Anterior cingulate cortex (tissue), 58 donors: ENCODE measurements around the gene UQCRHL.
A peak's percentile ranks its signal among the peaks of the same experiment; 100 is the strongest.
"Not testable (repeated sequence)": the region's sequence is repeated elsewhere in the genome, so short reads cannot be mapped to it uniquely, and the experiment has no call there.

ENCODE experiments used
- DNase-seq, 58 donors: peaks; one replicate each; lab custom pipeline; 2025; lab: John Stamatoyannopoulos, UW

The UQCRHL gene

GRCh38 chr1:15835741-15836510 lies 28.5 kb upstream of the UQCRHL start:
- DNase-seq: peak; percentile 89 to 100 (median 98)

- DNase-seq: no peak
Measured at GRCh38 chr1:15835205-15835740, 27.8 kb upstream of the UQCRHL start.

GRCh38 chr1:15834406-15835204 lies 27.2 kb upstream of the UQCRHL start:
- peak; percentile 46 to 91 (median 84) for DNase-seq

- no peak for DNase-seq
Measured at GRCh38 chr1:15833842-15834405, 26.5 kb upstream of the UQCRHL start.

GRCh38 chr1:15833069-15833679 lies 25.7 kb upstream of the UQCRHL start:
- peak in 25 of 58 donors; percentile 6 to 40 (median 20) for DNase-seq

GRCh38 chr1:15830258-15830657 lies 22.8 kb upstream of the UQCRHL start:
- no peak for DNase-seq

GRCh38 chr1:15828931-15829330 lies 21.5 kb upstream of the UQCRHL start:
- not testable (repeated sequence) for DNase-seq

- not testable (repeated sequence) for DNase-seq
Measured at GRCh38 chr1:15827567-15827966, 20.1 kb upstream of the UQCRHL start.

GRCh38 chr1:15826810-15827507 lies 19.5 kb upstream of the UQCRHL start:
- DNase-seq: no peak

GRCh38 chr1:15825800-15826199 lies 18.4 kb upstream of the UQCRHL start:
- no peak for DNase-seq

GRCh38 chr1:15820478-15820877 lies 13.0 kb upstream of the UQCRHL start:
- no peak for DNase-seq

GRCh38 chr1:15816674-15817073 lies 9.2 kb upstream of the UQCRHL start:
- no peak for DNase-seq

GRCh38 chr1:15810073-15810472 lies 2.6 kb upstream of the UQCRHL start:
- peak in 14 of 58 donors; percentile 5 to 77 (median 24) for DNase-seq

GRCh38 chr1:15808955-15809354 lies 1.5 kb upstream of the UQCRHL start:
- no peak for DNase-seq

- no peak for DNase-seq
Measured at GRCh38 chr1:15807121-15807520, 328 bp downstream of the UQCRHL start.

GRCh38 chr1:15804060-15804459 lies 3.4 kb downstream of the UQCRHL start:
- no peak for DNase-seq

GRCh38 chr1:15803380-15803779 lies 4.1 kb downstream of the UQCRHL start:
- DNase-seq: peak in 3 of 58 donors; percentile 3 to 17 (median 11)

- no peak for DNase-seq
Measured at GRCh38 chr1:15802234-15802965, 5.0 kb downstream of the UQCRHL start.
